GM04503 (cell line): ENCODE data around the gene LBP.
"Not testable (repeated sequence)": the region's sequence is repeated elsewhere in the genome, so short reads cannot be mapped to it uniquely, and the experiment has no call there.

Experiments
- DNase-seq: peaks from one replicate; pipeline ENCODE4 v3.0.0-alpha.2; 2012; ENCODE audit warnings: low read depth

Gene LBP

DNA sequence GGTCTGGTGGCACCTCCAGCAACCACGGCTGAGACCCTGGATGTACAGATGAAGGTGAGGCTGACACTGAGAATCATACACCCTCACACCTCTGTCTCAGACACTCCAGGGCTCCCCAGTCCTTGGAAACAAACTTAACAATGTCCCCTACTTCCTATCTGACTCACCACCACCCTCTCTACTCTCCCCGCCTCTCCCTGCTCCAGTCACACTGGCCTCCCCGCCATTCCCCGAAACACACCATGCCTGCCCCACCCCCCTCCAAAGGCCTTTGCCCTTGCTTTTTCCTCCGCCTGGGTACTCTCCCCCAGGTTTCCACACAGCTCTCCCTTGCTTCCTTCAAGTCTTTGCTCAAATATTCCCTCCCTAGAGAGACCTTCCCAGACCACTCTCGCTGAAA, 26.1 kb upstream of the LBP start:
- DNase-seq = no peak

DNA sequence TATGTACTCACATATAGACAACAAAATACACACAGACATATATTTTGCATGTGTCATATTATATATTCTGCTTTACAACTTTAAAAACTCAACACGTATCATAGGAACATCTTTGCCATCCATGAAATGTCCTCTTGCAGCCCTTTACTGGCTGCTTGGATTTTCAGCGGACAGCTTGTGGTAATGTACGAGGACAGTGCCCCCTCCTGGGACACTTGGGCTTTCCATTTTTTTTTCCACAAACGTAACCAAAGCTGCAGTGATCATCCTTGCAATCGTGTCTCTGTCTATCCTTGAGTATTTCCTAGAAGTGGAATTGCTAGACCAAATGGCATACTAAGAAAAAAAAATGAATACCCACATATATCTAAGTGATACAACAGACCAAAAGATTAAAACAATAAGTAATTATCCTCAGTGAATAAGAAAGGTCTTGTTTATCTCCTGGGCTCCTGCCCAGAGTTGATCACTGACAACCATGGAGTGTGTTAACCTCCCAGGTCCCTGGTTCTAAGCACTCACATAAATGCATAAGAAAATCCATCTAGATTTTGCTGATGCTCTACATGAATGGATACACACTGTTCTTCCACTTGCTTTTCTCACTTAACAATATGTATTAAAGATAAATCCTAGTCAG, 24.2 kb upstream of the LBP start:
- DNase-seq = no peak

DNA sequence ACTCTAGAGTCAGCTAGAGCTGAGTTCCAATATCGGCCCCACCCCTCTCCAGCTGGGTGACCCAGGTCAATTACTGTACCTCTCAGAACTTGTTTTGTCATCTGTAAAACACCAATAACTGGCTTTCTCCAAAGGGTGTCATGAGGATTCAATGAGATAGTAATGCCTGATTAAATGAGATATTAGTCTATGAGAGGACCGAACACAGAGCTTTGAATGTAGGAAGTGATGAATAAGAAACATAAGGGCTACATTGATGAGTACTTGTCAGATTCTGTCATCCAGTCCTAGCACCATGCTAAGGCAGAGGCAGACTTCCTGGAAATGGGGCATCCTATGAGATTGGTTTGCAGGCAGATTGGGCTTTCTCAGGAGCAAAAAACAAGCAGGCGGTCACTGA, 22.1 kb upstream of the LBP start:
- no peak for DNase-seq

DNA sequence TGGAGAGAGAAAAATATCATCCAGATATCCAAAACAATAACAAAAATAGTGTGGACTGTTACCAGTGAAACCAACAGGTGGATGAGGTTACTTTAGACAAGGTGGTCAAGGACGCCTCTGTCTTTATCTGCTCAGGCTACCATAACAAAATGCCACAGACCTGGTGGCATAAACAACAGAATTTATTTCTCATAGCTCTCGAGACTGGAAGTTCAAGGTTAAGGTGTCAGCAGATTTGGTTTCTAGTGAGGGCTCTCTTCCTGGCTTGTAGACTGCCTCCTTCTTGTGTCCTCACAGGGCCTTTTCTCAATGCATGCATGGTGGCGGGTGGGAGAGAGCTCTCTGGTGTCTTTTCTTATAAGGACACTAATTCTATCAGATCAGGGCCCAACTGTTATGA, 21.1 kb upstream of the LBP start:
- no peak for DNase-seq

DNA sequence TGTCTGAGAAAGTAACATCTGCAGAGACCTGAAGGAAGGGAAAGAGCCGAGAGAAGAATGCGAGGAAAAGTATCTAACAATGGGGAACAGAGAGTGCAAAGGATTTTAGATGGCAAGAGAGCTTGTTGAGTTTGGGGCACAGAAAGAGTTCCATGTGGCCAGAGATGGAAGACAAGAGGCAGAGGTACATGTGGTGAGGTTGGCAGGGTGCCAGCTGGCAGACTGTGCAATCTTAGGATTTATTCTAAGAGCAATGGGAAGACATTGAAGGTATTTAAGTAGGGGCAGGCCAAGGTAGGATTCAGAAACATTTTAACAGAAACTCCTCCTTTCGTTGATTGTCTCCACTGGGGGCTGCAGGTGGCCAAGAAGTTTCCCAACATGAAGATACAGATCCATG, 20.4 kb upstream of the LBP start:
- DNase-seq = no peak

DNA sequence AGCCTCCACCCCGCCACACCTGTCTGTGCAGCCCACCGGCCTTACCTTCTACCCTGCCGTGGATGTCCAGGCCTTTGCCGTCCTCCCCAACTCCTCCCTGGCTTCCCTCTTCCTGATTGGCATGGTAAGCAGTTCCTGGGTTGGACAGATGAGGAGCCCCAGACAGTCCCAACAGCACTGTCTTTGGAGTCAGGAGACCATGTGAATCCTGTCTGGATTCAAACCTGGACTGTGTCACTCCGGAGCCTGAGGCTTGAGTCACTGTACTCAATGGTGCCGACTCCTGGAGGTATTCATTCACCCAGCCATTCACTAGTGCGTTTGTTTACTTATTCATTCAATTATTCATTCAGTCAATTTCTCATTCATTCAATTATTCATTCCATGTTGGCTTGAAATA, 20.0 kb upstream of the LBP start:
- no peak for DNase-seq

DNA sequence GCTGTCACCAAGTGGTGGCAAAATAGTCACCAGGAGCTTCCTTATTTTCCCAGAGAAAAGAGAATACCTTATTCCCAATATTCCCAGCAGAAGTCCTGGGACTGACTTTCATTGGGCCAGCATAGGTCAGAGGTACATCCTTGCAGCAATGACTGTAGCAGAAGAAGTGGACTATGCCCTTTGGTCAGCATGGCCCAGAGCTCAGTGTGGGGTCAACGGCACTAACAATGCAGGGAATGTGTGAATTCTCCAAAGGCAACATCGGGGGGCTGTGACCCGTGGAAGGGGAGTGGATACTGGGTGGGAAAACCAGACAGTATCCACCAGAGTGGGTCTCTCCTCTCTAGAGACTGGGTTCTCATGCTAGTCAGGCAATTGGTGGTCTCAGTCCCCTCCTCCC, 15.6 kb upstream of the LBP start:
- no peak for DNase-seq

DNA sequence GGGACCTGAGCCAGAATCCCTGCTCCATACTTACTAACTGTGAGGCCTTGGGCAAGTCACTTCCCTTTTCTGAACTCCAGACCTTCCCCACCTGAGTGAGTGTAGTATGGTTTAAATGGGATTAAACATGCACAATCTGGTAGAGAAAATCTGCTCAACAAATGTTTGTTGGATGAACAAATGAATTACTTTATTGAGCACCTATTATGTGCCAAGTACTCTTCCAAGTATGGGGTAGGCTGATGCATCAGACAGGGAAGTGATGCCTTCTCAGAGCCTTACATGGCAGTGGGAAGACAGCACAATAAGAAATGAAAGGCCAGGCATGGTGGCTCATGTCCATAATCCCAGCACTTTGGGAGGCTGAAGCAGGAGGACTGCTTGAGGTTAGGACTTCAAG, 15.0 kb upstream of the LBP start:
- no peak for DNase-seq

DNA sequence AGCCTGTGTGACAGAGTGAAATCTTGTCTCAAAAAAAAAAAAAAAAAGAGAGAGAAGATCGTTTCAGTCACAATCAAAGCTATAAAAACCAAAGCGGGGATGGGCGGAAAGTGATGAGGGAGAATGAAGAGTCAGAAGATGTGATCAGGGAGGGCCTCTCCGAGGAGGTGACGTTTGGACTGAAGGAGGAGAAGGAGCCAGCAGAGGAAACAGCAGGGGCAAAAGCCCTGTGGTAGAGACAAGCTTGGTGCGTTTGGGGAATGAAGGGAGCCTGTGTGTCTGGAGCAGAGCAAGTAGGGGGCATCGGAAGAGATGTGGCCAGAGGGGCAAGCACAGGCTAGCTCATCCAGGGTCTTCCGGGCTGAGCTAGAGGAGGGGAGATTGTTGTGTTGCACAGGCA, 14.5 kb upstream of the LBP start:
- no peak for DNase-seq

DNA sequence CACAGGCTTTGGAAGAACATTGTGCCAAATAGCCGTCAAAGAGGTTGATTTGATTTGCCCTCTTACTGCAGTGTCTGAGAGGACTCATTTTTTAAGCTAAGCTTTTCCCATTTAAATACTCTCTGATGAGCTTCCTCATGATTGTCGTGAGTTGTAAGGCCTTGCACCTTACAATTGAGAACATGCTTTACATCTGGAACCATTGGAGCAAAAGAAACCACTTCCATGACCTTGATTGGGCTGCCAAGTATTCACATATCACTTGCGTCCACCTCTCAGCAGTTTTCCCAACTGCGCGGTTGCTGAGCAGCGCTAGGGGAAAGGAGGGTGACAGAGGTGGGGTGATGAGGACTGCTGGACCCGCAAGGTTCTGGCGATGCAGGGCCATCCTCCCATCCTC, 12.3 kb upstream of the LBP start:
- no peak for DNase-seq

DNA sequence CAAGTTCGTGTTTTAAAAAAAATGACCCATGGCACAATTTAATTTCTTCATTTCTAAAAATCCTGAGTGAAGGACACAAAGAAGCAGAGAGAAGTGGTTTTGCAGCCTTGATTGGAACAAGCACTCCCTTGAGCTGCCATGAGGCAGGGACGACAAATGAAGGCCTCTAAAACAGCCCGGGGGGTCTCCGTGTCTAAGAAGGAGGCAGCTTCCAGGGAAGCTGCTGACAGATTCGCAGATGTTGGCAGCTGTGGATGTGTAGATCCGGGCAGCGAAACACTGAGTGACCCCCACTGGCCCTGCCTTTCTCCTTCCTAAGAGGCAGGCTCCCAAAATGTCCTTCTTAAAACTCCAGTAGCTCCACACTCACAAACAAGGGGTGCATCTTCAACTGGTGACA, 9.6 kb upstream of the LBP start:
- DNase-seq = no peak

DNA sequence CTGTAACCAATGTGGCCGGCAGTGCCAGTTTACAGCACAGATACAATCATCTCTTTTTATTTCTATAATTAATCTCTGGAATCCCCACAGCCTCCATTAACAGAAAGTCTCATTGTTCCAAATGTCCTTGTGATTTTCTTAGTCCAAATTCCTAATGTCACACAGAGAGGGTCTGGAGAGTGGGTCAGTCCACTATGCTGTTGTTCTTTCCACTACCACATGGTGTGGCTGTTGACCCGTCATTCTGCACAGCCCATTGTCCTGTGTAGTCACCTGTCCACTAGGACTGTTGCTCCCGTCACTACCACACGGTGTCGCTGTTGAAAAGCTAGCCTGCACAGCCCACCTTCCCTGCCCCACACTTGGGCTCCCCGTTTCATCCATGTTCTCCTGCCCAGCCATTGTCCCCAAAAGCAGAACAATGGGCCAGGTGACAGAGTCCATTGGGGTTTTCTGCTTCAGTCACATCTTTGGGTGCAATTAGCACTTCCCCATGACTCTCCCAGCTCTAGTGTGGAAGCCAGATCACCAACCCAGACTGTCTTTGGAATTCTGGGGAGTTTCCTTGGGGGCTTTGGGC, 8.6 kb upstream of the LBP start:
- no peak for DNase-seq

DNA sequence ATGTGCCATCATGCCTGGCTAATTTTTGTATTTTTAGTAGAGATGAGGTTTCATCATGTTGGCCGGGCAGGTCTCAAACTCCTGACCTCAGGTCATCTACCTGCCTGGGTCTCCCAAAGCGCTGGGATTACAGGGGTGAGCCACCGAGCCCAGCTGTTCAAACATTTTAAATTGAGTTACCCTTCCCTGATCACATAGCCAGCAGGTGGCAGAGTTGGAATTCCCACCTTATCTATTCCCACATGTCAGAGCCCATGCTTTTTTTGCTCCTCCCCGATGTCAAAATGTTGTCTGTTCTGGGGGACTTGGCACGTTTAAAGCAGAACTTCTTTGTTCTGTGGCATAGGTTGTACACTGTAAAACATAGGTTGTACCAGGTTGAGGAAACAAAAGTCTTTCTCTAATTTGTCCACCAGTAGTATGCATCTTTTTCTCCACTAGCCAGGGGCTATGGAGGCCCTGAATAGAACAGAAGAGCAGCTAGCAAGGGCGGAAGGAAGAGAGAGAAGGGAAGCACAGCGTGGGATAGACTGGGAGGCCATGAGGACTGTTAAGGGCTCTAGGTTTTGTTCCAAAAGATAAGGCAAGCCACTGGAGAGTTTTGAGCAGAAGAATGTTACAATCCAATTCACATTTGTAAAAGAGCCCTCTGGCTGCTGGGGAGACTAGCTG, 7.3 kb upstream of the LBP start:
- DNase-seq = no peak

DNA sequence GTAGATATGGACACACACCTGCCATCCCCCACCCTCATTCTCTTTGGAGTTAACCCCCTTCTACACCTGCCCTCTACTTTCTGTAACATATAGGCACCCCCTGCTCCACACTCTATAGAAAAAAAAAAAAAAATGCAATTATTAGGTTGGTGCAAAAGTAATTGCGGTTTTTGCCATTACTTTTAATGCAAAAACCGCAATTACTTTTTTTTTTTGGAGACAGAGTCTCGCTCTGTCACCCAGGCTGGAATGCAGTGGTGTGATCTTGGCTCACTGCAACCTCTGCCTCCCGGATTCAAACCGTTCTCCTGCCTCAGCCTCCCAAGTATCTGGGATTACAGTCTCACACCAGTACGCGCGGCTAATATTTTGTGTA, 6.8 kb upstream of the LBP start:
- not testable (repeated sequence) for DNase-seq

DNA sequence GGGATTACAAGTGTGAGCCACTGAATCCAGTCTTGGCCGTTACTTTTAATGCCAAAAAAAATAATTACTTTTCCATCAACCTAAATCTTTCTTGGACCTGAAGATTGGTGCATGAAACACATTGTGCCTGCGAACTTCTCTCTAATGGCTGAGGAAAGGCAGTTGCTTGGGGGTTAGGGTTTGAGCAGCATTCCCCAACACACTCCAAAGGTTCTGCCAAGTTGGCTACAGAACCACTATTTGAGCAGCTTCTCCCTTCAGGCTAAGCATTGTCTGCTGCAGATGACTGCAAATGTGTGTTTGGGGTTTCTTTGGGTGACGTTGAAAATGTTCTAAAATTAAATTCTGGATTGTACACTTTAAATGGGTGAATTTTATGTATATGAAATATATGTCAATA, 6.3 kb upstream of the LBP start:
- no peak for DNase-seq

DNA sequence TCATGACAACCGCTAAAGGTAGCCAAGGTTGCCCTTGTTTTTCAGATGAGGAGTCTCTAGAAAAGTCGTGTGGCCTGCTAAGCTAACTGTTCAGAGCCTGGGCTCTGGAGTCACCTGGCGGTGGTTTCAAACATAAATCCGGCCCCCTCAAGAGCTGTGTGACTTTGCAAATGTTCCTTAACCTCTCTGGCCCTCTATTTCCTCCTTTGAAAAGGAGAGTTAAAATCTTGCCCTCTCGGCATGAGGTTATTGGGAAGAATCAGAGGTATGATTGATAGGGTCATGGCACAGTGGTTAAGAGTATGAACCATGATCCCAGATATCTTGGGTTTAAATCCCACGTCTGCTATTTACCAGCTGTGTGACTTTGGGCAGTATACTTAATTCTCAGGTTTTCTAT, 5.6 kb upstream of the LBP start:
- no peak for DNase-seq

DNA sequence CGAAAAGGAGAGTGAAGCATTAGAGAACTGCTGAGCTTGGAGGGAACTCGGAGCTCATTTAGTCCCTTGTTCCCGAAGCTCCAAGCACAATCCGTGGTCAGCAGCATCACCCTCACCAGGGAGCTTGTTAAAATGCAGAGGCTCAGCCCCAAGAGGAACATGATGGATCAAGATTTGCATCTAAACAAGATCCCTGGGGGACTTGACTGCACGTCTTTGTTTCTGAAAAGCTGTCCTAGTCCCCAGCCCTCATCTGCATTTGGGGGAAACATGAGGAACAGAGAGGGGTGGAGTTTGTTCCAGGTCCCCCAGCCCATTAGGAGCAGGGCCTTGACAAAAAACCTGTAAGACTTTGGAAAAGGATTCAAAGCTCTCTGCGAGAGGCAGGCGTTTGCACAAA, 4.1 kb upstream of the LBP start:
- no peak for DNase-seq

DNA sequence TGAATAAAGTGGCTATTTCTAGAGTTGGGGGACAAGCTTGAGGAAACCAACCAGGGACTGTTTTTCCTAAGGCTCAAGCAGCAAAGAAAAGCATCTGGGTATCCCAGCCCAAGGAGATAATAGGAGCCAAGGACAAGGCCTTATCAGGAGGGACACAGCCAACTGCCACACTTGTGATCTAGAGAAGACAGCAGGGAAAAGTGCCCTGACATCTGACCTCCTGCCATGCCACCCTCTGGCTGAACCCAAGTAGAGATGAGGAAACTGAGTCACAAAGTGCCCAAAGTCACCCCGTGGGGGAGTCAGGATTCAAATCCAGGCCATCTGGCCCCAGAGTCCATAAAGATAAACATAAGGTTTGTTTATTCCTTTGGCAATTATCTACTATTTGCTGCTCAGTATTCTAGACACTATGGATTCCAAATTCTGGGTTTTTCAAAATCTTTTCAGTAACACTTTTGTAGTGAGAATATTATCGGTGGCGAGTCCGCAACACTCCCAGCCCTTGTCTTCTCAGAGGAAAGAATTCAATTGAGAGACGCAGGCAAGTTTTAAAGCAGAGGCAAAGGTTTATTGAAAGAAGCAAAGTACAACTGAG, 3.5 kb upstream of the LBP start:
- no peak for DNase-seq

DNA sequence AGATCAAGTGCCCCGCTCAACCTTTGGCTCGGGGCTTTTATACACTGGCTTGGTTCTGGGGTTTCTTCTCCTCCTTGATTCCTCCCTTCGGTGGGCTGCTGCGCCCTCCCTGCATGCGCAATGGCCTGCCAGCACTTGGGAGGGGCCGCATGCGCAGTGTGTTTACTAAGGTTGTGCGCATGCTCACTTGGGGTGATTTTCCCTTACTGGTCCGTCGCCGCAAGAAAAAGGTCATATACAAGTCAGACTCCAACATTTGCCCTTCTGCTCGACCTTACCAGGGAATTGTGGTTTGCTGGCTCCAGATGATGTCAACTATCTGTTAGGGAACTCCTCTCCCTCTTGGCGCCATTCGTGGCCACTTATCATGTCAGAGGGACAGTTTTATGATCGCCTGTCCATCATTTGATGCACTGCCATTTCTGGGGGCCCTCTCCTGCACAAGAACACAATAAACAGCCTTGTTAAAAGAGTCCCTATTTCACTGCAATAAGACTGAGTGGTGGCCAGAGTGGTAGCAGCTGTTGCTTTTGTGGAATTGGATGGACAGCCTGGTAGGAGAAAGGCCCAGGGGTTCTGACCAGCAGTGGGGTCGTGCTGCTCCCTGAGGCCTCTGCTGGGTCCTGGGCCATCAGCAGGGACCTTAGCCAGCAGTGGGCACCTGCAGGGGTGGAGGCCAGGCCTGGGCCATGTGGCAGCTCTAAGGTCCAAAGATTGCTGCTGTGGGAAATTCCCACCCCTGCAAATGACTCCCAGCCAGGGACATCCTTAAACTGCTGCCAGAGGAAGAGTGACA, 2.8 kb upstream of the LBP start:
- no peak for DNase-seq

DNA sequence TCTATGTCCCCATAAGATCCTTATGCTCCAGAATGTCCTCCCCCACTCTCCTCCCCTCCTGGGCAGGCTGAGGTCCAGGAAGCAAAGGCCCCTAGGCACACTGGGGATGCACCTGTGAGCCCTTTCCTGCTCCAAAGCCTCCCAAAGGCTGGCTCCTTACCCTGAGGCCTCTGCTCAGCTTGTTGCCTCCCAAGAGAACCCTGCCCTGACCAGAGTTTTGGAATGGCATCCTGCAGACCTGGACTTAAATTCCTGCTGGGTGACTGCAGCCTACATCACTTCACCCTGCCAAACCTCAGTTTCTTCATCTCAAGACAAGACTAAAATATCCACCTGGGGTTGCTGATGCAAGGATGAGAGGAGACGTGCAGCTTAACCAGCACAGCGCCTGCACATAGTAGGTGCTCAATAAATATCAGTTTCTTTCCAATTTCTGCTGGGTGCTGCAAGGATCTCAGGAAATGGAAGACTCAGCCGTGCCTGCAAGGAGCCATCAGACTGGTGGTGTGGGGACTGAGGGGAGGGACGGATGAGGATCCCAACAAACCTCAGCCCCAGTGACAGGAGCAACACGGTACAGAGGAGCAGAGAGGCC, 2.1 kb upstream of the LBP start:
- no peak for DNase-seq

DNA sequence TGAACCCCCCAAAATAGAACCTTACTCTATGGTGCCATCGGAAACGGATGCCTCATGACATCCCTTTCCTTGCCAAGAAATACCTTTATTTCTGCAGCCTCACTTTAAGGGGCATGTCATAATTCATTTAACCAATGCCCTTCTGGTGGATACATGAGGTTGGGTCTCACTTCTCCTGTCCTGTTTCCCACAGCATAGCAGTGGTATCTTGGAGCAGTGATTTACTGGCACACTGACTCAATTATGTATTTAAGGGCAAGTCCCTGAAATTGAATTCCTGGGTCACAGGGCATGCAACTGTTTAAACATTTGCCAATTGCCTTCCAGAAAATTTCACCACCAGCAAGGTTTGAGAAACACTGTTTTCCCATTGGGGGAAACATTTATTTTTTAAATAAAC, 639 bp upstream of the LBP start:
- DNase-seq = no peak

DNA sequence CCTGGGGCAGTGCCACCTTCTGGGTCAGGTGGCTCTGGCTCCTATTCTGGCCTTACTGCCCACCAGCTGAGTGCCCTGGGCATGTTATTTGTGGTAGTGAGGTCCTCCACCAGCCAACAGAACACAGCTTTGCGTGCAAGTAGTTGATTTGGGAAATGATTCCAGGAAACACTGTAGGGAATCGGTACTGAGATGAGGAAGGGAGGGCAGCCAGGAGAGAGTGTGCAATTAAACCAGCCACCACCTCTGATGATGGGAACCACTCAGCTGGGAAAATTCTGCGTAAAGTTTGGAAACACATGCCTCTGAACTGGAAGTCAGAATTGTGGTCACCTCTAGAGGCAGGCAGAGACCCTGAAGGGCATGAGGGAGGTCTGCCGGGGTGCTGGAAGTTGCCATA, 459 bp downstream of the LBP start:
- no peak for DNase-seq

DNA sequence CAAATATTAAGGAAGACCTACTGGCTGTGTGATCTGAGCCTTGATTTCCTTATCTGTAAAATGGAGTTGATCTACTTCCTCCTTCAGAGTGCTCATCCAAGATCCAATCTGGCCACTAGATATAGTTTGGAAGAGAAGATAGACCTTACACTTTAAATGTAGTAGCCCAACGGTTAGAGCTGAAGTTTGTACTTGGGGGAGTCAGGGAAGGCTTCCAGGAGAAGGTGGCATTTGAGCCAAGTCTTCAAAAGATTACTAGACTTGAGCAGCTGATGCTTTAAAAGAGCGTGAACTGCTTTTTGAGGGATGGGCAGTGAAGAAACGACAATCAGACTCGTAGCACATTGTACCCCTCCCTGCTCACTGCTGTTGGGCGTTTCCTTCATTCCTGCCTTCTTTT, 3.6 kb downstream of the LBP start:
- no peak for DNase-seq
